PC-3 (cell line): Measurements from ENCODE around the gene IL25. TPM values are rescaled to one million over a fixed set of nuclear protein-coding genes. Genes with fewer than 3 reads are reported as not detected.
"Not testable (repeated sequence)": the region's sequence is repeated elsewhere in the genome, so short reads cannot be mapped to it uniquely, and the experiment has no call there.

ENCODE experiments used
- ATAC-seq: fragments of 200-7000 bp; cut with Tn5 transposase; 2 replicates; pipeline ENCODE4 v1.9.1; 2020; ENCODE audit warnings: mild to moderate bottlenecking, moderate library complexity
- BruUV-seq: library from RNA; stranded (reverse); fragments of 400-500 nt; replicated peaks from 2 replicates; lab custom pipeline; 2021; lab: Mats Ljungman, UMichigan
- CTCF ChIA-PET: fragments of 300-600 bp; sonication (Branson Sonifier 250); formaldehyde crosslinking; loops from one replicate; lab custom pipeline; 2022; ENCODE audit warnings: antibody characterized with exemption; lab: Charles Lee
- POLR2A ChIA-PET: fragments of 300-600 bp; sonication (Branson Sonifier 250); formaldehyde crosslinking; loops from one replicate; lab custom pipeline; 2022; ENCODE audit warnings: antibody characterized with exemption; ENCODE audit not compliant: unreplicated experiment; lab: Charles Lee
- DNase-seq: peaks from one replicate; pipeline ENCODE4 v3.0.0-alpha.2; 2015
- H2AFZ ChIP-seq: fragments of 300-600 bp; sonication (generic); 2 replicates; pipeline ENCODE4 v1.6.0; 2016; ENCODE audit warnings: antibody characterized with exemption, low read length
- H3F3A ChIP-seq: fragments of 300-600 bp; sonication (generic); one replicate; pipeline ENCODE4 v1.6.0; 2017; ENCODE audit warnings: antibody characterized with exemption, low read length, control low read depth, mild to moderate bottlenecking; ENCODE audit not compliant: unreplicated experiment
- H3K27ac ChIP-seq: fragments of 300-600 bp; sonication (generic); 2 replicates; pipeline ENCODE4 v1.5.1; 2016; ENCODE audit warnings: mild to moderate bottlenecking, low read length
- H3K27me3 ChIP-seq: fragments of 300-600 bp; sonication (generic); 2 replicates; pipeline ENCODE4 v1.6.1; 2016; ENCODE audit warnings: low read length, mixed read lengths
- H3K36me3 ChIP-seq: fragments of 300-600 bp; sonication (generic); 2 replicates; pipeline ENCODE4 v1.6.1; 2016; ENCODE audit warnings: low read depth, mixed run types, low read length, mixed read lengths
- H3K4me1 ChIP-seq: fragments of 300-600 bp; sonication (generic); 2 replicates; pipeline ENCODE4 v1.5.1; 2016; ENCODE audit warnings: low read length; ENCODE audit not compliant: insufficient read depth
- H3K4me2 ChIP-seq: fragments of 300-600 bp; sonication (generic); 2 replicates; pipeline ENCODE4 v1.6.0; 2016; ENCODE audit warnings: low read length
- H3K4me3 ChIP-seq: fragments of 300-600 bp; sonication (generic); 2 replicates; pipeline ENCODE4 v1.5.1; 2016; ENCODE audit warnings: mild to moderate bottlenecking, low read length, mixed read lengths
- H3K79me2 ChIP-seq: fragments of 300-600 bp; sonication (generic); 2 replicates; pipeline ENCODE4 v1.6.1; 2017; ENCODE audit warnings: low read length, mixed read lengths
- H3K9ac ChIP-seq: fragments of 300-600 bp; sonication (generic); 2 replicates; pipeline ENCODE4 v1.6.0; 2016; ENCODE audit warnings: mild to moderate bottlenecking, low read length
- H3K9me2 ChIP-seq: fragments of 300-600 bp; sonication (generic); replicated peaks from 2 replicates; pipeline ENCODE4 v1.6.1; 2016; ENCODE audit warnings: mixed run types, low read length, mixed read lengths
- H3K9me3 ChIP-seq: fragments of 300-600 bp; sonication (generic); 2 replicates; pipeline ENCODE4 v1.6.1; 2016; ENCODE audit warnings: low read length, mixed read lengths
- H4K20me1 ChIP-seq: fragments of 300-600 bp; sonication (generic); 2 replicates; pipeline ENCODE4 v1.6.1; 2016; ENCODE audit warnings: low read length, mixed read lengths
- CTCF ChIP-seq: fragments of 300-600 bp; sonication (generic); conservative IDR thresholded peaks from 2 replicates; pipeline ENCODE4 v1.5.1; 2017; ENCODE audit warnings: antibody characterized with exemption, low read depth, mild to moderate bottlenecking, low read length
- EZH2 ChIP-seq: fragments of 300-600 bp; sonication (generic); IDR thresholded peaks from one replicate; pipeline ENCODE4 v1.6.1; 2017; ENCODE audit warnings: antibody characterized with exemption, mild to moderate bottlenecking, low read length; ENCODE audit not compliant: unreplicated experiment
- EZH2phosphoT487 ChIP-seq: fragments of 300-600 bp; sonication (generic); IDR thresholded peaks from 2 replicates; pipeline ENCODE4 v1.6.1; 2018; ENCODE audit warnings: mild to moderate bottlenecking, antibody characterized with exemption, low read length, borderline replicate concordance
- intact Hi-C: fragments of 100-400 bp; cut with micrococcal nuclease; formaldehyde crosslinking; loops from 2 replicates; pipeline ENCODE4 v1.9.0; 2023
- total RNA-seq: library from RNA; depleted of rRNA; stranded (reverse); fragments of >200 nt; gene quantifications from 2 replicates; pipeline ENCODE4 v1.2.3, GENCODE V29; 2014

The IL25 gene
- total RNA-seq, 1 experiment from 2014 or later, result not detected

- no peak overlapping the region for H2AFZ ChIP-seq
- no peak overlapping the region for H3K9ac ChIP-seq
- no peak overlapping the region for H3K27ac ChIP-seq
- H3K36me3 ChIP-seq, result no peaks in the 10 kb centered on the region
- H3K4me2 ChIP-seq, result no peak overlapping the region
- DNase-seq (no peak), ATAC-seq (no peak)
- no peak overlapping the region for H3K4me3 ChIP-seq
- BruUV-seq, result no TSS peak
- no peaks in the 10 kb centered on the region for H3K4me1 ChIP-seq
- peaks cover 59% of the 10 kb centered on the region for H3K27me3 ChIP-seq
- no peaks in the 10 kb centered on the region for H3K79me2 ChIP-seq
- no peaks in the 10 kb centered on the region for H3K9me3 ChIP-seq
- H4K20me1 ChIP-seq, result no peaks in the 10 kb centered on the region
- POLR2A ChIA-PET, result no interaction called here
- intact Hi-C loops, result no loop called here
- TF ChIP-seq EZH2 (no peak), CTCF (no peak), EZH2phosphoT487 (no peak)
- CTCF ChIA-PET, result no interaction called here
- H3K9me2 ChIP-seq, result no peaks in the 10 kb centered on the region
- no peaks in the 10 kb centered on the region for H3F3A ChIP-seq
Measured at GRCh38 chr14:23421594-23421993, 49.0 kb downstream of the IL25 start.

GRCh38 chr14:23423657-23424056 lies 51.0 kb downstream of the IL25 start:
- Histone ChIP-seq H3K9me3 (no peaks in the 10 kb centered on the region), H3K79me2 (no peaks in the 10 kb centered on the region), H3K9me2 (no peaks in the 10 kb centered on the region), H3F3A (no peaks in the 10 kb centered on the region), H3K27me3 (peaks cover 48% of the 10 kb centered on the region), H3K27ac (no peak overlapping the region), H3K4me3 (no peak overlapping the region), H3K4me1 (no peaks in the 10 kb centered on the region), H4K20me1 (no peaks in the 10 kb centered on the region), H2AFZ (no peak overlapping the region), H3K4me2 (no peak overlapping the region), H3K36me3 (no peaks in the 10 kb centered on the region), H3K9ac (no peak overlapping the region)
- ChIA-PET POLR2A (no interaction called here), CTCF (no interaction called here)
- no TSS peak for BruUV-seq
- ATAC-seq (no peak), DNase-seq (no peak)
- TF ChIP-seq EZH2 (no peak), EZH2phosphoT487 (no peak), CTCF (no peak)
- intact Hi-C loops, result no loop called here

- ATAC-seq, result no peak
- Histone ChIP-seq H3K9me2 (no peaks in the 10 kb centered on the region), H3K9ac (no peak overlapping the region), H3K4me2 (no peak overlapping the region), H2AFZ (no peak overlapping the region), H3K27ac (no peak overlapping the region), H3K4me3 (no peak overlapping the region), H3K4me1 (no peaks in the 10 kb centered on the region), H3K27me3 (peaks cover 40% of the 10 kb centered on the region), H3F3A (no peaks in the 10 kb centered on the region), H3K9me3 (no peaks in the 10 kb centered on the region), H3K79me2 (no peaks in the 10 kb centered on the region), H3K36me3 (no peaks in the 10 kb centered on the region), H4K20me1 (no peaks in the 10 kb centered on the region)
- intact Hi-C loops, result no loop called here
- TF ChIP-seq EZH2phosphoT487 (no peak), EZH2 (no peak), CTCF (no peak)
- CTCF ChIA-PET, result no interaction called here
- BruUV-seq, result no TSS peak
- DNase-seq, result no peak
- POLR2A ChIA-PET, result no interaction called here
Measured at GRCh38 chr14:23425169-23425568, 52.6 kb downstream of the IL25 start.

GRCh38 chr14:23425798-23426197 lies 53.2 kb downstream of the IL25 start:
- H3K4me3 ChIP-seq, H3K9me3 ChIP-seq, ATAC-seq, H3K9ac ChIP-seq, intact Hi-C loops, BruUV-seq, H3K4me1 ChIP-seq, POLR2A ChIA-PET, H3F3A ChIP-seq, H3K27ac ChIP-seq, H3K36me3 ChIP-seq, H3K79me2 ChIP-seq, DNase-seq, H3K9me2 ChIP-seq, CTCF ChIA-PET, H2AFZ ChIP-seq, H4K20me1 ChIP-seq, H3K4me2 ChIP-seq: not testable (repeated sequence)
- peaks cover 37% of the 10 kb centered on the region for H3K27me3 ChIP-seq
